HG03135 (cell line): ENCODE results near the gene GTF2A1.

ENCODE experiments used
- ATAC-seq: cut with Tn5 transposase; IDR thresholded peaks from one replicate; pipeline ENCODE4 v1.9.1; 2021; ENCODE audit warnings: mild to moderate bottlenecking, moderate library complexity; ENCODE audit not compliant: unreplicated experiment

GTF2A1 gene

DNA sequence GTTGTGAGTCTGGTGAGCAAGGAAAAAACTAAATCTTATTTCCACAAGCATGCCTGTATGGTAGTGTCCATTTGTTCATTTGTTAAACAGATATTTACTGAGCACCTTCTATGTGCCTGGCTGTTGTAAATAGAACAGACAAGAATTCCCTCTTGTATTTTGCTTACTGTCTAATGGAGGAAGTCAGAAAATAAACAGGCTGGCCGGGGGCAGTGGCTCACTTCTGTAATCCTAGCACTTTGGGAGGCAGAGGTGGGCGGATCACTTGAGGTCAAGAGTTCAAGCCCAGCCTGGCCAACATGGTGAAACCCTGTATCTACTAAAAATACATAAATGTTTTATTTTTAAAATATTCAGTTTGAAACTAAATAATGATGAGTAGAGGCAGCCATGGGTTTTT lies 79.3 kb downstream of the GTF2A1 start:
- no peak for ATAC-seq

DNA sequence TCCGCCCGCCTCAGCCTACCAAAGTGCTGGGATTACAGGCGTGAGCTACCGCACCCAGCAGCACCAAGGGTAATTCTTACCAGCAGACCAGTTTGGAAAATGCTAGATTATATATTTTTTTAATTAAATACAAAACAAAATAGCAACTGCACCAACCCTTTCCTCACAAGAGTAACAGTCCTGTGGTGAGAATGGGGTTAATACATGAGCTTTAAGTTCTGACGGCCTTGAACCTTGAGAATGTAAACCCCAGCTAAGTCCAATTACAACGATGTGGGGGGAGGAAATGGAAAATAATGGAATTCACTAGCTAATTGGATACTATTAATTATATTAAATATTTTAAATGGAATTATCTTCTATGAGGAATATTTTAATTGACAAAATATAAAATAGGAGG lies 82.3 kb downstream of the GTF2A1 start:
- no peak for ATAC-seq

DNA sequence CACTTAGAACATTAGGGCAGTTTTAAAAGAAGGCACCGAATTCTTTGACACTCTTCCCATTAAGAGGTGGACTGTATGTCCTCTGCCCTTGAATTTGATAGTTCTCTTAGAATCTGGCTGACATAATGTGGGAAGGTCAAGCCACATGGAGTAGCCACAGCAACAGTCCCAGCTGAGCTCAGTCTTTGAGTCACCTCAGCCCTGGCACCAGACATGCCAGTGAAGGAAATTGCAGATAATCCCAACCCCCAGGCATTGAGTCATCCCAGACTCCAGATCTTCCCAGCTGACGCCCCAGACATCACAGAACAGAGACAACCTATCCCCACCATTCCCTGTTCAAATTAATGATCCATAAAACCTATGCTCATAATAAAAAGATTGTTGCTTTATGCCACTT lies 83.4 kb downstream of the GTF2A1 start:
- ATAC-seq = no peak

DNA sequence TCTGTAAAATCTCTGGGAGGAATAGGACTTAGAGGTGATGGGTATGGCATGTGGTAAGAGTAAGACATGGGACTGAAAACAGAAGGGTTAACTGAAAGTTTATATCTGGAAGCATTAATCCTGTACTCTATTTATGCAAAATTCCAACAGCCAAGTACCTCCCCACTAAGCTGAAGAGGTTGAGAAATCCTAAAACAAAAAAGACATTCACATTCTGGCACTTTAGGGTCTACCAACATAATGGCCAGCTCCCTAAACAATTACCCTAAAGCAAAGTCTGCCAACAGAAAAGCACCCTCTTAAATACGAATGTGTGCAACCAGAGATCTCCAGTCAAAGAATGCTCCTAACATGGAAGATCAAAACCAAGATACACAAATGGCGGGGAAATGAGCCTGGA lies 87.4 kb downstream of the GTF2A1 start:
- ATAC-seq = no peak

DNA sequence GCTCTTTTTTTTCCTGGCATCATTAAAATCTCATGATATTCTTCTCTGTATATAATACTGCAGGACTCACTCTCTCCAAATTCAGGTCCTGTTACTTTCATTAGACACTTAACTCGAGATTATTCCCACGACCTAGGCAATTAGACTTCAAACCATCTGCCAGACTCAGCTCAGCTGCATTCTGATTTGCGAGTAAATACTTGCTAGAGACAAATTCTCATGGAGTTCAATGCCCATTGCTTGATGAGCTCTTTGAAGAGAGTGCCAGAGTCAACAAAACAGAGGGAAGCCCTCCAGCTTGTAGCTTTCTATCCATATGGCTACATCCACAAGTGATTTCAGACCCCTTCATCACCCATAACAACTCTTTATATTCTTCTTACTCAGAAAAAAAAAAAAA lies 88.3 kb downstream of the GTF2A1 start:
- ATAC-seq = no peak

DNA sequence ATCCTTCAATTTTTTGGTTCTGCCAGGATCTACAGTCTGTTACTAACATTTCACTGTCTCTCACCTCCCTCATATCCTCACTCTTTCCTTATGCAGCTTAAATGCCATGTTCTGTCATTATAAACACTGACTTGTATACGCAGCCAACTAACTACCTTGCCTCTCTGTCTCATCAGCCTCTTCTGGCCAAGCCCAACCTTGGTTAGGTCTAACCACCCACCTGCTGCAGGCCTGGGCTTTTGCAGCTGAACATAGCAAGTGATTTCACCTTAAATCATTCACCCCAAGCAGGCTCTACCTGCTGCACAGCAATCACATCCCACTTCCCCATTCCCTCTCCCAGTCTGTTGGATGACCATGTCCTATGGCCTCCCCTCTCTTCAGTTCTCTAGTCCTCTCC lies 91.5 kb downstream of the GTF2A1 start:
- ATAC-seq = no peak

DNA sequence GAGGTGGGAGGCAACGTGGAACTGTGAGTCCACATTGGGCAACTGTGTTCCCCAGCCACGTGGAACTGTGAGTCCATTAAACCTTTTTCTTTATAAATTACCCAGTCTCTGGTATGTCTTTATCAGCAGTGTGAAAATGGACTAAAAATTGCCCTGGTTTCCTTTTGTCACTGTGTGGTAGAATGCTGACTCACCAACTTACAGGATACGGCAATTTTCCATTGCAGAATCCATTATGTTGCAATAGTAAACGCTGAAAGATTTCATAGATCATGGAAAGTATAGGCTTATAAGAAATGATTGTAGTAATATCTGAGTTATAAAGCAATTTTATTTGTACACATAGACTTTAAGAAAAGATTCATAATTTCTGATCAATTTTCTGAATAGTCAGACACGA lies 93.0 kb downstream of the GTF2A1 start:
- no peak for ATAC-seq

DNA sequence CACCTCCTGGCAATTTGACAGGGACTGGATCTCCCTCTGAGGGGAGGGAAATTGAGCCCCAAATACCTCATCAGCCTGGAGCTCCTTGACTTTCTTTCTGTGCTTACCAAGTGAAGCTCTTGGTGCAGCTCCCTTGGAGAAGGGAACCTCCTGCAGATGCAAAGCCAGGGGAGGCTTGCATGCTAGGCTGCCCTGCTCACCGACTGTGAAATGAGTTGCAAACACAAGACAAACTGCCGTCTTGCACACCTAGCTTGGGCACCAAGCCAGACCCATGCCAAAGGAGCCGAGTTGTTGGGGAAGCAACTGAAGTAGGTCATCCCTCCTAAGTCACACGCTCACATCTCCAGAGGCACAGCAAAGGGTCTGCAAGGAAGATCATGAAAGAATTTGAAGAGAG lies 95.2 kb downstream of the GTF2A1 start:
- no peak for ATAC-seq
